MCF 10A (cell line): ENCODE measurements around the gene PPIF. TPM values are rescaled to one million over a fixed set of nuclear protein-coding genes. Genes with fewer than 3 reads are reported as not detected.

Experiments used
- BruUV-seq: library from RNA; stranded (reverse); fragments of 400-500 nt; replicated peaks from 2 replicates; lab custom pipeline; 2021; lab: Mats Ljungman, UMichigan
- CTCF ChIA-PET: fragments of 300-600 bp; sonication (Branson Sonifier 250); formaldehyde crosslinking; extraction: SDS; loops from one replicate; lab custom pipeline; 2021; ENCODE audit warnings: antibody characterized with exemption, inconsistent platforms; lab: Yijun Ruan, JAX
- POLR2A ChIA-PET: fragments of 300-600, 350-650 bp; sonication (Branson Sonifier 250); formaldehyde crosslinking; extraction: SDS; loops from one replicate; lab custom pipeline; 2020; ENCODE audit warnings: antibody characterized with exemption, inconsistent platforms; lab: Yijun Ruan, JAX
- DNase-seq: peaks from one replicate; pipeline ENCODE4 v3.0.0-alpha.2; 2018; ENCODE audit not compliant: unreplicated experiment
- H3K27ac Mint-ChIP-seq: one replicate; pipeline ENCODE4 v1.8.0; 2022; ENCODE audit warnings: mild to moderate bottlenecking, low read depth, mixed read lengths; ENCODE audit not compliant: unreplicated experiment
- H3K27me3 Mint-ChIP-seq: one replicate; pipeline ENCODE4 v1.8.0; 2022; ENCODE audit warnings: mixed read lengths; ENCODE audit not compliant: insufficient read depth, unreplicated experiment
- H3K36me3 Mint-ChIP-seq: one replicate; pipeline ENCODE4 v1.8.0; 2022; ENCODE audit warnings: mild to moderate bottlenecking, moderate library complexity, mixed read lengths; ENCODE audit not compliant: insufficient read depth, unreplicated experiment
- H3K4me1 Mint-ChIP-seq: one replicate; pipeline ENCODE4 v1.8.0; 2022; ENCODE audit warnings: mixed read lengths; ENCODE audit not compliant: insufficient read depth, unreplicated experiment
- H3K4me3 Mint-ChIP-seq: one replicate; pipeline ENCODE4 v1.8.0; 2022; ENCODE audit warnings: mild to moderate bottlenecking, moderate library complexity, mixed read lengths; ENCODE audit not compliant: unreplicated experiment
- H3K9me3 Mint-ChIP-seq: one replicate; pipeline ENCODE4 v1.8.0; 2022; ENCODE audit warnings: mixed read lengths; ENCODE audit not compliant: unreplicated experiment
- intact Hi-C: fragments of 100-400 bp; cut with micrococcal nuclease; formaldehyde crosslinking; loops from 2 replicates; pipeline ENCODE4 v1.14.1; 2022
- total RNA-seq: library from RNA; stranded (reverse); gene quantifications from 2 replicates; pipeline ENCODE4 v1.2.3, GENCODE V29; 2022
- TF ChIP-seq, protein P1 (sequence below): fragments of 200-600 bp; IDR thresholded peaks from one replicate; pipeline ENCODE4 v1.8.0; 2022; ENCODE audit warnings: antibody characterized with exemption, mild to moderate bottlenecking; ENCODE audit not compliant: unreplicated experiment

The PPIF gene
- total RNA-seq, 1 experiment from 2014 or later, result 76.5 TPM

GRCh38 chr10:79392506-79393176 lies 45.4 kb downstream of the PPIF start:
- no peaks in the 10 kb centered on the region for H3K9me3 Mint-ChIP-seq
- no peaks in the 10 kb centered on the region for H3K27me3 Mint-ChIP-seq
- H3K4me1 Mint-ChIP-seq, result no peaks in the 10 kb centered on the region
- no peak overlapping the region for H3K4me3 Mint-ChIP-seq
- no peak for DNase-seq
- POLR2A ChIA-PET, result no interaction called here
- intact Hi-C loops, result no loop called here
- TF ChIP-seq, protein P1, sequence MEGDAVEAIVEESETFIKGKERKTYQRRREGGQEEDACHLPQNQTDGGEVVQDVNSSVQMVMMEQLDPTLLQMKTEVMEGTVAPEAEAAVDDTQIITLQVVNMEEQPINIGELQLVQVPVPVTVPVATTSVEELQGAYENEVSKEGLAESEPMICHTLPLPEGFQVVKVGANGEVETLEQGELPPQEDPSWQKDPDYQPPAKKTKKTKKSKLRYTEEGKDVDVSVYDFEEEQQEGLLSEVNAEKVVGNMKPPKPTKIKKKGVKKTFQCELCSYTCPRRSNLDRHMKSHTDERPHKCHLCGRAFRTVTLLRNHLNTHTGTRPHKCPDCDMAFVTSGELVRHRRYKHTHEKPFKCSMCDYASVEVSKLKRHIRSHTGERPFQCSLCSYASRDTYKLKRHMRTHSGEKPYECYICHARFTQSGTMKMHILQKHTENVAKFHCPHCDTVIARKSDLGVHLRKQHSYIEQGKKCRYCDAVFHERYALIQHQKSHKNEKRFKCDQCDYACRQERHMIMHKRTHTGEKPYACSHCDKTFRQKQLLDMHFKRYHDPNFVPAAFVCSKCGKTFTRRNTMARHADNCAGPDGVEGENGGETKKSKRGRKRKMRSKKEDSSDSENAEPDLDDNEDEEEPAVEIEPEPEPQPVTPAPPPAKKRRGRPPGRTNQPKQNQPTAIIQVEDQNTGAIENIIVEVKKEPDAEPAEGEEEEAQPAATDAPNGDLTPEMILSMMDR, result no peak
- no peak overlapping the region for H3K27ac Mint-ChIP-seq
- BruUV-seq, result no TSS peak
- CTCF ChIA-PET, result interaction anchor here (0.6 kb wide), 1 partner anchor 27 kb away, joined by 7 read pairs; no protein-coding TSS in a partner anchor
- no peaks in the 10 kb centered on the region for H3K36me3 Mint-ChIP-seq

DNA sequence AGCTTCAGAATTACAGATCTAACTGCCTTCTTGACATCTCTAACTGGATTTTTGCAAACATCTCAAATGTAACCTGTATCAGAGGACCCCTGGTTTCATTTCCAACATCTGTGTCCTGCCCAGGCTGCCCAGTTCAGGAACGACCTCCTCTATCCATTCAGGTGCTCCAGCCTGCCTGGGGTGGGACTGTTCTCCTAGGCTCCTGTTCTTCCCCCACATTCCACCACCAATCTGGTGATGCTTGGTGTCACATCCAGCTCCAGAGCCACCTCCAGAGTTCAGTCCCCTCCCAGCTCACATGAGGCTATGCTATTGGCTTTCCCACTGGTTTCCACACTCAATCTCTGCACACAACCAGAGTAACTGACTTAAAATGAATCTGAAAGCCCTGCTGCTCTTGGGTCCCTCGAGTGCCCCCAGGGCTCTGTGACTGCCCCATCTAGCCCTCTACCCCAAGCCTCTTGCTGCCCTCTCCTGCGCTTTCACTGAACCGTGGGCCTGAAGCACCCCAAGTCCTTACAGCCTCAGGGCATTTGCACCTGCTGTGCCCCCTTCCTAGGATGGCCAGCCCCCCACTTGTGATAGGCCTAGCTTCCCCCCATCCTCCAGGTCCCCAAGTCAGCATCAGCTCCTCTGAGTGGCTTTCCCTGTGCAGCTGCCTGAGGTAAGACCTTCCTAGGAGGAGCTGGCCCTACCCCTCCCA lies 46.1 kb downstream of the PPIF start:
- Mint-ChIP-seq H3K4me3 (no peak overlapping the region), H3K27me3 (no peaks in the 10 kb centered on the region), H3K27ac (no peak overlapping the region), H3K36me3 (no peaks in the 10 kb centered on the region), H3K9me3 (no peaks in the 10 kb centered on the region), H3K4me1 (no peaks in the 10 kb centered on the region)
- BruUV-seq, result no TSS peak
- DNase-seq, result no peak
- CTCF ChIA-PET, result interaction anchor here (0.6 kb wide), 1 partner anchor 28 kb away, joined by 7 read pairs; no protein-coding TSS in a partner anchor
- POLR2A ChIA-PET, result interaction anchor here (0.5 kb wide), 1 partner anchor 30 kb away, joined by 3 read pairs; no protein-coding TSS in a partner anchor
- TF ChIP-seq, protein P1, result no peak
- intact Hi-C loops, result no loop called here

DNA sequence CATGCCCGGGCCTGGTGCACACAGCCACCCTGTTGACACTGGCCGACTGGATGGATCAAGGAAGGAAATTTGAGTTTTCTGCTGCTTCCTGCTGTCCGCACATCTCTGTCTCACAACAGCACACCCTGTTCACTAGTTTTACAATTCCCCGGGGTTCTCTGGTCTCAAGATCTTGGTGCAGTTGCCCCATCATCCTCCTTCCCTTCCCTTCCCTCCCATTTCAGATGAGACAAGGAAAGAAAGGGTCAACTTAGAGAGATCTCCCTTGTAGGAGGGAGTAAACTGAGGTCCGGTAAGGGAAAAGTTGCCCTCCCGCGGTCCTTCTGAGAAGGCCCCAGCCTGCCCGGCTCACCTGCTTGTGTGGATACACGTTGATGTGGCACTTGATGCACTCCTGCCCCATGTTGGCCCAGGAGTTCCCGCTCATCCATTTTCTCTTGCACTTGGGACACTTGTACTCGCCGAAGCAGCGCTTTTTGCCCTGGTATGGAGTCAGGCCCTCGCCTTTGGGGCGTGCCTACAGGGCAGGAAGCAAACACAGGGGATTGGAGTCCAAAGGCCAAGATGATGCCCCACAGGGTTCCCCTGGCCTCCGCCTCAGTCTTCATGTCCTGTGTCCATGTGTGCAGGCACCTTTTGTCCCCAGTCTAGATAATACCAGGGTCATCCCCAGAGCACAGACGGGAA lies 46.8 kb downstream of the PPIF start:
- BruUV-seq, result no TSS peak
- TF ChIP-seq, protein P1, result no peak
- Mint-ChIP-seq H3K9me3 (no peaks in the 10 kb centered on the region), H3K4me3 (no peak overlapping the region), H3K27ac (no peak overlapping the region), H3K27me3 (no peaks in the 10 kb centered on the region), H3K4me1 (no peaks in the 10 kb centered on the region), H3K36me3 (no peaks in the 10 kb centered on the region)
- POLR2A ChIA-PET, result no interaction called here
- intact Hi-C loops, result no loop called here
- CTCF ChIA-PET, result no interaction called here
- DNase-seq, result no peak

- DNase-seq, result no peak
- POLR2A ChIA-PET, result interaction anchor here (0.9 kb wide), 1 partner anchor 46 kb away, joined by 3 read pairs; no protein-coding TSS in a partner anchor
- Mint-ChIP-seq H3K36me3 (no peaks in the 10 kb centered on the region), H3K27ac (no peak overlapping the region), H3K27me3 (no peaks in the 10 kb centered on the region), H3K4me3 (no peak overlapping the region), H3K4me1 (peaks cover 5% of the 10 kb centered on the region), H3K9me3 (no peaks in the 10 kb centered on the region)
- CTCF ChIA-PET, result interaction anchor here (0.5 kb wide), 1 partner anchor 92 kb away, joined by 3 read pairs; no protein-coding TSS in a partner anchor
- BruUV-seq, result no TSS peak
- TF ChIP-seq, protein P1, result no peak
- intact Hi-C loops, result no loop called here
These were observed 47.4 kb downstream of the PPIF start for GRCh38 chr10:79394664-79395063.
